GM12891 (cell line): ENCODE data around the gene RBM38.

ENCODE experiments used
- DNase-seq: peaks from one replicate; pipeline ENCODE4 v3.0.0; 2011; ENCODE audit warnings: low spot score; ENCODE audit not compliant: insufficient read length
- FAIRE-seq: peaks from 2 replicates; lab custom pipeline; 2011; peaks lifted over from hg19 to GRCh38; lab: Jason Lieb, UNC
- PAX5 ChIP-seq: IDR thresholded peaks from 2 replicates; pipeline ENCODE4 v1.6.1; 2011; ENCODE audit warnings: low read length, moderate library complexity, mild to moderate bottlenecking; ENCODE audit not compliant: insufficient read depth, severe bottlenecking
- POLR2A ChIP-seq: IDR thresholded peaks from 2 replicates; pipeline ENCODE4 v1.6.1; 2011; ENCODE audit warnings: low read depth, low read length, control low read depth
- POLR2AphosphoS5 ChIP-seq: IDR thresholded peaks from 2 replicates; pipeline ENCODE4 v1.6.1; 2011; ENCODE audit warnings: low read depth, low read length, control low read depth
- POU2F2 ChIP-seq: IDR thresholded peaks from 2 replicates; pipeline ENCODE4 v1.6.1; 2011; ENCODE audit warnings: low read depth, mild to moderate bottlenecking, control low read depth, low read length, moderate library complexity
- SPI1 ChIP-seq: IDR thresholded peaks from 2 replicates; pipeline ENCODE4 v1.6.1; 2011; ENCODE audit warnings: low read depth, low read length, control low read depth
- TAF1 ChIP-seq: IDR thresholded peaks from 2 replicates; pipeline ENCODE4 v1.6.1; 2011; ENCODE audit warnings: low read depth, low read length, control low read depth

Gene RBM38

GRCh38 chr20:57437267-57437666 is 46.1 kb downstream of the RBM38 start:
- TF ChIP-seq POLR2A (no peak), POU2F2 (no peak), PAX5 (no peak), POLR2AphosphoS5 (no peak), TAF1 (no peak), SPI1 (no peak)
- FAIRE-seq (no peak), DNase-seq (no peak)

DNA sequence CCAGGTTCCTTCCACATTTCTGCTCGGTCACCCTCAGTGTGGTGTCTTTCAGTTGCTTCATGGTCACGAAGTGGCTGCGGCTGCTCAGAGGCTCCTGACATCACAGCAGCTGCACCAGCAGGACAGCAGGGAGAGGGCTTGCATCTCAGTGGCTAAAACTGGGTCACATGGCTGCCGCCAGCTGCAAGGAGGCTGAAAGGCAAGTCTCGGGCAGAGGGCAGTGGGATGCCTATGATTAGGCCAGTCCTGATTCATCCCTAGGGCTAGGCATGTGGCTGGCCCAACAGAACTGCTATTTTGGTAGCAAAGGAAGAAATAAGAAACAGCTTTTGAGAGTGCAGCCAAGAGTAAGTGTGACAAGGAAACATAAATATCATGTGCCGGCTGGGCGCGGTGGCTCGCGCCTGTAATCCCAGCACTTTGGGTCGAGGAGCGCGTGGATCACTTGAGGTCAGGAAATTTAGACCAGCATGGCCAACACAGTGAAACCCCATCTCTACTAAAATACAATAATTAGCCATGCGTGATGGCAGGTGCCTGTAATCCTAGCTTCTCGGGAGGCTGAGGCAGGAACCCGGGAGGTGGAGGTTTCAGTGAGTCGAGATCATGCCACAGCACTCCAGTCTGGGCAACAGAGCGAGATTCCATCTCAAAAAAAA is 46.6 kb downstream of the RBM38 start:
- FAIRE-seq (no peak), DNase-seq (no peak)
- TF ChIP-seq PAX5 (no peak), TAF1 (no peak), POLR2AphosphoS5 (no peak), POLR2A (no peak), SPI1 (no peak), POU2F2 (no peak)

DNA sequence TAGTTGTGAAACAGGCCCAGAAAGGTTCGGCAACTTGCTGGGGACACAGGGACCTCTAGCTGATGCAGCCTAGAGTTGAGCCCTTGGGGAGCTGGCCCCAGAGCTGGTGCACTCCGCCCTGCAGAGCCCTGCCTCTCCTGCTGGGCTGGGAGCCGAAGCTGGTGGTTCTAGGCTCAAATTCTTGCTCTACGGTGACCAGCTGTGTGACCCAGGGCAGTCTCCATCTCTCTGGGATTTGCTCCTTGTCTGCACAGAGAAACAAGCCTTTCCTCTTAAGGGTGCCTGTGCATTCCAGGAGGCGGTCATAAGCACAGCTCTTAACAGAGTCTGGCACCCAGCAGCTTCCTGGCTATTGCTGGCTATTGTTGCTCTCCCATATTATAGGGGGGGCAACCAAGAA is 47.4 kb downstream of the RBM38 start:
- DNase-seq = no peak
- no peak for TF ChIP-seq TAF1
- FAIRE-seq = no peak

GRCh38 chr20:57439432-57439831 is 48.2 kb downstream of the RBM38 start:
- DNase-seq = no peak
- TF ChIP-seq POLR2AphosphoS5 (no peak), SPI1 (no peak), TAF1 (no peak), POLR2A (no peak), POU2F2 (no peak)
- no peak for FAIRE-seq

- TF ChIP-seq SPI1 = no peak
- no peak for TF ChIP-seq TAF1
- DNase-seq = no peak
Measured at GRCh38 chr20:57439993-57440392, 48.8 kb downstream of the RBM38 start.

GRCh38 chr20:57440678-57441509 is 49.7 kb downstream of the RBM38 start:
- DNase-seq = no peak
- no peak for FAIRE-seq
- TF ChIP-seq SPI1 (no peak), PAX5 (no peak)

More at GRCh38 chr20:57439993-57440392, 48.8 kb downstream of the RBM38 start:
- no peak for FAIRE-seq

DNA sequence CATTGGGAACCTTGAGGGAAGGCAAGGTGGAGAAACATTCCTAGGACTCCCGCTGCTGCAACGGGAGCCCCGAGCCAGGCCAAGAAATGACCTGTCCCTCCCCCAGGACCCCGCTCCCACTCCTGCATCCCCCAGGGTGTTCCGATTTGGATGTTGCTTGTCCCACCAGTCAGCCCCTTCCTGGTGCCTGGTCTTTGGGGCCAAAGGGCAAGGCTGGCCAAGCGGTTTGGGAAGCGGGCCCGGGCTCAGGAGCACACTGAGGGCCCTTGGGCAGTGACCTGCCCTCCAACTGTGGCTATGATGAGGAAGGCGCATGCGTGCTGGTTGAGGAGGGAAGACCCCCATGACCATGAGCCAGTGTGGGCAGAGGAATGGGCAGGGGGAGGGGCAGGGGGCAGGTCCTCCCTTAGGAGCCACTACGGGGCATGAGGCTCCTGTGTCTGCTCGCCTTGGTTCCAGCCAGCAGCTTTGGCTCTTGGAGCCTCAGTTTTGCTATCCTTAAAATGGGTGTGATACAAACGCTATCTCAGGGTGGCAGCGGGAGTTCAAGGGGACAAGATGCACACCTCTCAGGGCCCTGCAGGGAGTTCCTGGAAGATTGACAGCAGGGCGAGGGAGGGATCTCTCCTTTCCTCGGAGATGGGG is 50.4 kb downstream of the RBM38 start:
- no peak for FAIRE-seq
- TF ChIP-seq TAF1 = no peak
- no peak for TF ChIP-seq SPI1
- TF ChIP-seq POU2F2 = no peak
- no peak for TF ChIP-seq PAX5
- no peak for TF ChIP-seq POLR2A
- no peak for TF ChIP-seq POLR2AphosphoS5
- no peak for DNase-seq

DNA sequence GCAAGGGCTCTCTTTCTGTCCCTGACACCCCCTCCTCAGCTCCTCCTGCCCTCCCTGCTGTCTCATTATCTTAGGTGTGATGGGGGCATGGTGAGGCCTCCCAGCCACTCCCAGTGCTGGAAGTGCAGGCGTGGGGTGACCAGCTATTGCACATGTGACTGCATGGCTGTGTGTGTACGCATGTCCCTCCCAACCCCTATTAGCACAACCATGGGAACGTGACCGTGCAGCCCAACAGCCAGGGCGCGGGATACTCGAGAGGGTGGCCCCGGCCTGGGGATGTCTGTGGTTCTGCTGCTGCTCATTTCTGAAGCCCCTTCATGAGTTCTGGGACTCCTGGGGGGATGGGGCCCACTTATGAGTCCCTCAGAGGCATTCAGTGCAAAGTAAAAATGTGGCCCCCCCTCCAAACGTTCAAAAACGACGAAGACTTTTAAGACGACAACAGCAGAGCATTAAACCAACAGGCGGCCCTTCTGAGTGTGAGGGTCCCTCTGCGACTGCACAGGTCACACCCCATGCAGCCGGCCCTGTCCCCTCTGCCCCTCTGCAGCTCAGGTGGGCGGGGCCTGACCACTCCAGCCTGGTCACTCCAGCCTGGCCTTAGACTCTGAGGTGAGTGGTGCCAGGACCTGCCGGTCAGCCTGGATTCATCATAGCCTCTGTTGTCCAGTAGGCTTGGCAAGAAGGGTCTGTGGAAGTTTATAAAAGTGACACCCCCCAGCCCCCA is 51.1 kb downstream of the RBM38 start:
- TF ChIP-seq TAF1 (no peak), PAX5 (no peak), POLR2AphosphoS5 (no peak), POLR2A (no peak), SPI1 (no peak), POU2F2 (no peak)
- FAIRE-seq = no peak
- DNase-seq = no peak

DNA sequence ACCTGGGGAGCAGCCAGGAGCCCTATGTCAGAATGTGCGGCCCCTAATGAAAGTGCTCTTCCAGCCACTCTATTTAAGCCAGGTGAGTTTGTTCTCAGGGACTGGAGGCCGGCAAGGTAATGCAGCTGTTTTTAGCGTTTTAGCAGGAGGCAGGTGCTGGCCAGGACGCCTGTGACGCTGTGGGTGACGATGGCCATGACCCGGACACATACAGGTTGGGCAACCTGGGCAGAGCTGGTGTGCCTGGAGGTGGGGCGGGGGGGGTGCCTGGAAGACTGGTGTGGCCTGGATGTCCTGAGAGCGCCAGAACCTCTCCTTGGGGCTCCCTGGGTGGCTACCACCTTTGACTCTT is 51.7 kb downstream of the RBM38 start:
- TF ChIP-seq PAX5 (no peak), POLR2A (no peak), TAF1 (no peak), POLR2AphosphoS5 (no peak), POU2F2 (no peak), SPI1 (no peak)
- no peak for FAIRE-seq

More for the DNA sequence above, 51.7 kb downstream of the RBM38 start:
- no peak for DNase-seq
